GM18508 (cell line): ENCODE measurements around the gene MRPS26.

ENCODE experiments used
- ATAC-seq: cut with Tn5 transposase; IDR thresholded peaks from one replicate; pipeline ENCODE4 v1.9.1; 2021; ENCODE audit warnings: moderate number of reproducible peaks; ENCODE audit not compliant: insufficient read depth, unreplicated experiment

Gene MRPS26

GRCh38 chr20:3094848-3095629 lies 49.2 kb downstream of the MRPS26 start:
- no peak for ATAC-seq
